G401 (cell line): ENCODE data around the gene PTPRM. TPM values are rescaled to one million over a fixed set of nuclear protein-coding genes. Genes with fewer than 3 reads are reported as not detected.

ENCODE experiments used
- DNase-seq: peaks from one replicate; pipeline ENCODE4 v3.0.0-alpha.2; 2015; ENCODE audit warnings: low spot score
- in situ Hi-C: cut with HindIII; loops from 2 replicates; pipeline ENCODE4 v1.10.0; 2016; ENCODE audit warnings: low sequenced_read_pairs, mixed read lengths
- total RNA-seq: library from RNA; depleted of rRNA; stranded (reverse); fragments of >200 nt; shearing (Covaris generic); gene quantifications from 2 replicates; pipeline ENCODE4 v1.2.3, GENCODE V29; 2014

Gene PTPRM
- total RNA-seq, 1 experiment from 2014 or later = not detected

- no peak for DNase-seq
- in situ Hi-C loops = no loop called here
Measured at GRCh38 chr18:8324343-8325065, 757.4 kb downstream of the PTPRM start.

DNA sequence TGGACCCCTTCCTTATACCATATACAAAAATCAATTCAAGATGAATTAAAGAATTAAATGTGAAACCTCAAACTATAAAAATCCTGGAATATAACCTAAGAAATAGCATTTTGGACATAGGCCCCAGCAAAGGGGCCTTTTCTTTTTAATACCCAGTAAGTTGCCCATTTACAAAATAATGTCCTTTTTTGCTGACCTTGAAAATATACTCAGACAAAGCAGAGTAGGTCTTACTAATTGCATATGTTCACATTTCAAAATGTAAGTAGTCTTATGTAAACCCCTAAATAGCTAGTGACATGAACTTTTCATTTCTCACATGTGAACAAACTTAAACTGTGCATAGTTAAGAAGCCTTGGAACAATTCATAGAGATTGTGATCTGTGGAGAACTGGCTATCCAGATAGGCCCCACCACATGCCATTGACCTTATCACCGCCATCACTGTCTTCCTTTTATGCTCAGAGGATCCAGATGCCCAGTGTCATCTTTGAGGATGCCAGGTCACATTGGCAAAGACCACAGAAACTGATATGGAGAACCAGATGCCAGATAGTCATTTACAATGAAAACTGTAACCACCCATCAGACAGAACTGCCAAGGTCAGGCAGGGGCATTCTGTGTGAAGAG lies 759.8 kb downstream of the PTPRM start:
- DNase-seq = no peak
- in situ Hi-C loops = no loop called here

GRCh38 chr18:8328126-8328525 lies 761.0 kb downstream of the PTPRM start:
- in situ Hi-C loops = no loop called here
- DNase-seq = peak; percentile 7

GRCh38 chr18:8329186-8329771 lies 762.2 kb downstream of the PTPRM start:
- in situ Hi-C loops = no loop called here

DNA sequence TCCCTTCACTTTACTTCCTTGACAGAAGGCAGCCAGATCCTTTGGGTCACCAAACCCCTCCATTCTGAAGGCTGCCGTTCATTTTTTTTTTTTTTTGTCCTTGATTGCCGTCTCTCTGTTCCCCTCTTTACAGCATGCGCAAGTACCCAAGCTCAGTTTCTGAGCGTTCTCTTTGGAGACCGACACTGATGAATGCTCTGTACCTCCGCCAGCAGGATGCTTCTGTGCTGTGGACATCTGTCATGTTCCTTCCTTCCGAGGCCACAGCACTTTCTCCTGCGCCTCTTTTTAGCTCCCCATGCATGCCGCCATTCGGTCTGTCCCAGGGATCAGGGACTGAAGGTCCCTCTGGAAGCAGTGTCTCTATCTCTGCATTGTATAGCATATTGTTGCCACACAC lies 763.5 kb downstream of the PTPRM start:
- DNase-seq = no peak
- in situ Hi-C loops = no loop called here

More at GRCh38 chr18:8329186-8329771, 762.2 kb downstream of the PTPRM start:
- no peak for DNase-seq

DNA sequence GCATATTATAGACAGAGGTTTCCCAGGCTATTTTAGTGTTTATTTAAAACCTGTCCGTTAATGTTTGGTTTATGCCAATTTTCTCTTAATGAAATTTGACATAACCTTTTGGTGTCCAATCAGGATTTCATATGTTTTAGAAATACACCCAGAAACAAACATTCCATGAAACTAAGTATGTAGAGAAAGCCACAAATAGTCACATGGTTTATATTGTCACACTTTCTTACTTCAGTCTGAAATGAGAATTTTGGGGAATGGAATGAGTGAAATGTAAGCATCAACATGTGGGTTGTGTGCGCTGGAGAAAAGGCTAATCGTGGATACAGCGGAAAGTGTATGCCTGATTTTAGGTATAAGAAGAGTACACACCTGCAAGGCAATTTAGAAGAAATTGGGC lies 765.2 kb downstream of the PTPRM start:
- in situ Hi-C loops = no loop called here
- DNase-seq = no peak

DNA sequence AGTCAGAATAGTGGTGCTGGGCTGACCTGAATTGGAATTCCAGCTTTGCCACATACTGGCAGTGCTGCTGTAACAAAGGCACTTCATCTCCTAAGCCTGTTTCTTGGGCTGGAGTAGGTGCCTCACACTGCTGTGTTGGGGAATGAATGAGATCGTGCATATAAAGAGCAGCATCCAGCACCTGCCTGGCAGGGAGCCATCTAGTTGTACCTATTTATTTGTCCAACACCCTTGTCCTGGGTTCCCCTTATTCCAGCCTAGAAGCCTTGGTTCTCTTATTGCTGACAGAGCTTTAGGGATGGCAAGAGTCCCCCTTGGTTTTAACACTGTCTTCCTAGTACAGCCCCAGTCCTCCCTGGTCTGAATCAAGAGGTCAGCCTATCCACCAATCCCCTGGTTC lies 766.8 kb downstream of the PTPRM start:
- DNase-seq = no peak
- in situ Hi-C loops = no loop called here

DNA sequence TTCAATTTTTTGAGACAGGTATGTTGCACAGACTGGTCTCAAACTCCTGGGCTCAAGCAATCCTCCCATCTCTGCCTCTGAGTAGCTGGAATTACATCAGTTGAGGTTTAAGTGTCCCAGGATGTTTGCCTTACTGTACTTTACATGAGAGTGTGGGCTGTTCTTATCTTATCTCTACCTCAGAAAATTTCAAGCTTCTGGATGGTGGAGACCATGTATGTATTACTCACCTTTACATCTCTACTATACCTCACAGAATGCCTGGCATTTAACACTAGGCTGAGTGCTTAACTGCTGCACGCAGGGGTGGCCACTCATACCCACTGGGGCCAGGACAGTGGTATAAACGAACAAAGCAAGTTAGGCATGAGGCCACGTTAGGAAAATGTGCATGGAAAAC lies 770.1 kb downstream of the PTPRM start:
- DNase-seq = no peak
- in situ Hi-C loops = no loop called here

- in situ Hi-C loops = no loop called here
- no peak for DNase-seq
Measured at GRCh38 chr18:8339210-8339609, 772.1 kb downstream of the PTPRM start.

- DNase-seq = peak; percentile 58
- in situ Hi-C loops = no loop called here
Measured at GRCh38 chr18:8339952-8340351, 772.8 kb downstream of the PTPRM start.

DNA sequence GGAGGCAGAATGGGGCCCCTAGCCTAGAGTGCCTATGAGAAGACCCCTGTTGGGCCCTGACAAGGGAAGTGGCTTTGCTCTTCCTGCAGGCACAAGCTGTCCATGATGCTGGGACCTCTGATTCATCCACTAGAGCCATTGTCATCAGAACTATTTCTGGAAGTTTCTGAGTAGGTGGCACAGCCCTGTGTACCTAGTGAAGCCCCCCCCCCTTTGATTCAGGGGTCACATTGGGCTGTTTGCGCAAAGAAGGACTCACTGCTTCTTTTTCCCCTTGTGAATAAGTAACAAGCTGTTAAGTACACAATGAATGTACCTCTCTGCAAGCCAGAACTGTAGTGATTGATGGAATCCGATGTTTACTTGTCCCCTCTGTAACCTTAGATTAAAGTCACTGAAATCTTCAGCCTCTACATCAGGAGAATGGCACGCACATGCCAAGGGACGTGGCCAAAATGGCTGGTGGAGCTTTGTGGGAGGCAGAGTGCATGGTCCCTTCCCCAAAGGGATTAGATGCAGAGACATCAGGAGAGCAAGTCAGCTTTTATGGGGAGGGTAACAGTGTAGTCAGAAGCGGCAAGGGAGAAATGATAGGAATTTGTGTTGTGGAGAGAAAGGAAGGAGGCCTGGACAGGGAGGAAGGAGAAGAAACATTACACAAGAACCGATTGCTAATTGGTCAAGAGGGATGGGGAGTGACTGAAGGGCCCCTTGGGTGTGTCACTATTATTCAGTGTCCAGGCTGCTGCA lies 774.5 kb downstream of the PTPRM start:
- DNase-seq = no peak
- in situ Hi-C loops = no loop called here

GRCh38 chr18:8348051-8348720 lies 781.1 kb downstream of the PTPRM start:
- in situ Hi-C loops = no loop called here
- no peak for DNase-seq

DNA sequence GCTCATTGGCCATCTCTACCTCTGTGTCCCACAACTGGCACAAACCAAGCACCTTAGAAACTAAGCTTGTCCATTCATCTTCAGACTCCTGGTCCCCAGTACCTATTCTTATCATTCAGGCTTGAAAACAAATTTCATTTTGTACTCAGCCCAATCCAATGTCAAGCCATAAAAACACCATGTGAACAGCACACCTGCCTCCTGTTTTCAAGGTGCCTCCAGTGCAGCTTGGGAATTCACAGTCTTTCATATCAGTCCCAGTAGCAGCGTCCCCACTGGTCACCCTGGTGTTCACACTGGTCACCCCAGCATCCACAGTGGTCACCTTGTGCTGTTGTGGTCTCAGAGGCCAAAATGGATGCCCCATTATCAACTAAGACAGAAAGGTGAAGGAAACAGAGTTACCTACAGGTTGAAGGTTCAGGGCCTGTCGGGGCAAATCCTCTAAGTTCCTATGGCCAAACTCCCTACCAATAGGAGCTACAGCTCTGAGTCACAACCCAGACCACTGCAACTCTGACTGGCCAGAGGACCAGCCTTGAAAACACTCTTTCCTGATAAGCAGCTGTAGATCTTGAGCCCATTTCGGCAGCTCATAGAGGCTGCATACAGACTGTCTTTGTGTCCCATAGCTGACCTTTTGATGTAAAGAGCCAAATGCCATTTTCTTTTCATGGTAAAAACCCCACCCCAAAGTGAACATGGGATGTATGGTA lies 782.6 kb downstream of the PTPRM start:
- in situ Hi-C loops = no loop called here
- no peak for DNase-seq

DNA sequence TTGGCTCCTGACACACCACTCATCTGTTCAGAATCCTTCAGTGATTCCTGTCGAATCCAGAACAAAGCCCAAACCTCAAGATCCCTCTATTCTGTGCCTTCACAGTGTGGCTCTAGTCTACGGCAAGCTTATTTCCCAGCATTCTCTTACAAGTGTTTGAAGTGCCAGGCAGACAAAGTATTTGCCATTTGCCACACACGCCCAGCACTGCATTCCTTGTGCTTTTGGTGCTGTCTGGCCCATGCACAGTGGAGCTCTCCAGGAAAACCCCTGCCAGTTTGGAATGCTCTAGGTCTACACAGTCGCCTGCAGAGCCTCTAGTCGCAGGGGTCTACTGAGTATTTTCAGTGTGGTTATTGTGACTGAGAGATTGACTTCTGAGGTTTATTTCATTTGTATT lies 783.5 kb downstream of the PTPRM start:
- in situ Hi-C loops = no loop called here
- no peak for DNase-seq

DNA sequence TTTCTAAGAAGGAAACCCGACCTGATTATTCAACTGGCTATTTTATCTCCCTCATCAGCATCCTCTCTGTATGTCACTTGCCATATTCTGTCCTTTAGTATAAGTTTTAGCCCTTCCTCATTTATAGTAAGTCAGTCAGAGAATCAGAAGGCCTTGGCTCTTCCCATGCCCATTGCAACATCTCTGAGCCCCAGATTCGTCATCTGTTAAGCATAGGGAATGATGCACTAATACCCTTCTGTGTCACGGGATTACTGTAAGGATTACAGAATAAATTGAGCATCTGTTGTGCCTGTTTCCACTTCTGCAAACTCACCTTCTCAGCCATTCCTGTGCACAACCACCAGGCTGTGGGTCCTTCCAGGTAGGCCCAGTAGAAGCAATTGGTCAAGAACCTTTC lies 784.0 kb downstream of the PTPRM start:
- in situ Hi-C loops = no loop called here
- DNase-seq = no peak

GRCh38 chr18:8354304-8354703 lies 787.2 kb downstream of the PTPRM start:
- DNase-seq = no peak
- in situ Hi-C loops = no loop called here

GRCh38 chr18:8356001-8356400 lies 788.9 kb downstream of the PTPRM start:
- in situ Hi-C loops = no loop called here
- DNase-seq = no peak

- no peak for DNase-seq
Measured at GRCh38 chr18:8357320-8357719, 790.2 kb downstream of the PTPRM start.

More at GRCh38 chr18:8357320-8357719, 790.2 kb downstream of the PTPRM start:
- in situ Hi-C loops = no loop called here
